ENCODE data around the gene CACFD1.

The CACFD1 gene

GRCh38 chr9:133510926-133511505 is 51.2 kb downstream of the CACFD1 start:
- H3K4me3 ChIP-seq (ENCODE audit: low read depth, low read length) = no peak overlapping the region
- no peaks in the 10 kb centered on the region for H3K9me3 ChIP-seq (ENCODE audit: severe bottlenecking)
- no peak for DNase-seq
- no peak for TF ChIP-seq CTCF (IDR thresholded peaks at IDR 0.05; ENCODE audit: low read depth, low read length)
- no peak overlapping the region for H3K27ac ChIP-seq
- no peaks in the 10 kb centered on the region for H3K27me3 ChIP-seq (ENCODE audit: insufficient read depth, low read depth, severe bottlenecking)
- H3K36me3 ChIP-seq = no peaks in the 10 kb centered on the region

DNA sequence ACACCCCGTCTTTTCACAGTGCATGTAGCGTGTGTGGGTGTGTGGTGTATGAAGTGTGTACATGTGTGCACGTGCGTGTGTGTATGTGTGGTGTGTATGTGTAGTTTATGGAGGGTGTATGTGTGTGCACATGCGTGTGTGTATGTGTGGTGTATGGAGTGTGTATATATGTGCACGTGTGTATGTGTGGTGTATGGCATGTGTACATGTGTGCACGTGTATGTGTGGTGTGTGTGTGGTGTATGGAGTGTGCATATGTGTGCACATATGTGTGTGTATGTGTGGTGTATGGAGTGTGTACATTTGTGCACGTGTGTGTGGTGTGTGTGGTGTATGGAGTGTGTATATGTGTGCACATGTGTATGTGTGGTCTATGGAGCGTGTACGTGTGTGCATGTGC is 51.8 kb downstream of the CACFD1 start:
- H3K27me3 ChIP-seq (ENCODE audit: insufficient read depth, low read depth, severe bottlenecking) = no peaks in the 10 kb centered on the region
- H3K9me3 ChIP-seq (ENCODE audit: severe bottlenecking) = no peaks in the 10 kb centered on the region
- no peak for DNase-seq
- no peak overlapping the region for H3K27ac ChIP-seq
- no peak for TF ChIP-seq CTCF (IDR thresholded peaks at IDR 0.05; ENCODE audit: low read depth, low read length)
- H3K36me3 ChIP-seq = no peaks in the 10 kb centered on the region
- no peak overlapping the region for H3K4me3 ChIP-seq (ENCODE audit: low read depth, low read length)

DNA sequence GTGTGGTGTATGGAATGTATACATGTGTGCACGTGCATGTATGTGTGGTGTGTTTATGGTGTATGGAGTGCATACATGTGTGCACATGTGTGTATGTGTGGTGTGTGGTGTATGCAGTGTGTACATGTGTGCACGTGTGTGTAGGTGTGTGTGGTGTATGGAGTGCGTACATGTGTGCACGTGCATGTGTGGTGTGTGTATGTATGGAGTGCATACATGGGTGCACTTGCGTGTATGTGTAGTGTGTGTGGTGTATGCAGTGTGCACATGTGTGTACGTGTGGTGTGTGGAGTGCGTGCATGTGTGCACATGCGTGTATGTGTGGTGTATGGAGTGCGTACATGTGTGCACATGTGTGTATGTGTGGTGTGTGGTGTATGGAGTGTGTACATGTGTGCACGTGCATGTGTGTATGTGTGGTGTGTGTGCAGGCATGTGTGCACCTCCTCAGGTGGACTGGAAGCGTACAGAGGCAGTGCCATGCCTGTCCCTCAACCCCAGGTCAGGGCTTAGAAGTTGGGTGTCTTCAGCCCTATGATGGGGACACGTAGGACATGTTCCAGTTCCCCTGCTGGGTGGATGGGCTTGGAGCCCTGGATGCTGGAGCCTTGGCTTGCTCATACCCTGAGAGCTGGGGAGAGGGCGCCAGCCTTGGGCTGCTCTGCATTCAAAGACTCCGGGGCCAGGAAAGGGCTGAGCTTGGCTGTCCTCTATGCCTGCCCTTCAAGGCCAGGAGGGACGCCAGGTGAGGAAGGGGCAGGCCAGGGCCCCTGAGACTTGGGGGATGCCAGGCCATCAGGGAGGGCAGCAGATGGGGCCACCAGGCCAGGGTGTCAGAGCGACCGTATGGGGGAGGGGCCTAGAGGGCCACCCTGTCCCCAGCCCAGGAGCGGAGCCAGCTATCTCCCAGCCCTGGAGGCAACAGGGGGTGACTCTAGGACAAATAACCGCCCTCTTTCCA is 52.8 kb downstream of the CACFD1 start:
- TF ChIP-seq CTCF (IDR thresholded peaks at IDR 0.05; ENCODE audit: low read depth, low read length) = peak; percentile 23; the same call in 1 of the 2 replicates
- Histone ChIP-seq H3K27me3 (ENCODE audit: insufficient read depth, low read depth, severe bottlenecking) (no peaks in the 10 kb centered on the region), H3K27ac (peak overlapping the region; percentile 53), H3K4me3 (ENCODE audit: low read depth, low read length) (no peak overlapping the region), H3K36me3 (no peaks in the 10 kb centered on the region), H3K9me3 (ENCODE audit: severe bottlenecking) (no peaks in the 10 kb centered on the region)
- peak; percentile 43 for DNase-seq

GRCh38 chr9:133513214-133514100 is 53.7 kb downstream of the CACFD1 start:
- Histone ChIP-seq H3K27me3 (ENCODE audit: insufficient read depth, low read depth, severe bottlenecking) (no peaks in the 10 kb centered on the region), H3K9me3 (ENCODE audit: severe bottlenecking) (no peaks in the 10 kb centered on the region)
- DNase-seq = peak; percentile 58

More at GRCh38 chr9:133513214-133514100, 53.7 kb downstream of the CACFD1 start:
- H3K27ac ChIP-seq = peak overlapping the region; percentile 53
- no peaks in the 10 kb centered on the region for H3K36me3 ChIP-seq
- H3K4me3 ChIP-seq (ENCODE audit: low read depth, low read length) = no peak overlapping the region
- TF ChIP-seq CTCF (IDR thresholded peaks at IDR 0.05; ENCODE audit: low read depth, low read length) = no peak

All from WERI-Rb-1 (cell line).